ENCODE measurements around the gene DMBT1.
"Not testable (repeated sequence)": the region's sequence is repeated elsewhere in the genome, so short reads cannot be mapped to it uniquely, and the experiment has no call there.

The DMBT1 gene

DNA sequence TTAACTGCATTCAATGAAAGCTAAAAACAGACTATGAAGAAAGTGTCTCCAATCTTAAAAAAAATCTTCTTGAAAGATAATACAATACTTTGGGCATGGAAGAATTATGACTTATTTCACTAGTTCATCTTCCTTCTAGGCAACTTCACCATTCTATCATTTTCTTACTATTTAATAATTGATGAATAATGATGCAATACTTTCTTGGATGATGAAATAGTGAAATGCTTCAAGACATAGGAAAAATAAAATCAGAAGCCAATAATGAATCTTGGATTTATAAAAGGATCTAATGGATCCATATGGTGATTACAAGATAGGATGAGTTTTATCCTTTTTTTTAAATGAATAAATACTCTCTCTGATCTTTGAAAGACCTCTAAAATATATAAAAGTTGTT lies 4.4 kb downstream of the DMBT1 start:
- H3K4me2 ChIP-seq (ENCODE audit: low read length), result no peak overlapping the region
- H3K9ac ChIP-seq (ENCODE audit: low read depth, low read length), result no peak overlapping the region
- H3K36me3 ChIP-seq (ENCODE audit: insufficient read depth, low read length), result no peaks in the 10 kb centered on the region
- no peaks in the 10 kb centered on the region for H3K9me3 ChIP-seq (replicated peaks; ENCODE audit: low read length)
- peaks cover 35% of the 10 kb centered on the region for H3K27me3 ChIP-seq (ENCODE audit: control insufficient read depth, insufficient read depth, low read length)
- H3K4me3 ChIP-seq (ENCODE audit: low read length), result no peak overlapping the region
- peaks cover 3% of the 10 kb centered on the region for H3K4me1 ChIP-seq (ENCODE audit: control insufficient read depth, insufficient read depth, low read length)

GRCh38 chr10:122565766-122566206 lies 5.2 kb downstream of the DMBT1 start:
- Histone ChIP-seq H3K9me3 (replicated peaks; ENCODE audit: low read length) (no peaks in the 10 kb centered on the region), H3K4me1 (ENCODE audit: control insufficient read depth, insufficient read depth, low read length) (peaks cover 3% of the 10 kb centered on the region), H3K27me3 (ENCODE audit: control insufficient read depth, insufficient read depth, low read length) (peaks cover 27% of the 10 kb centered on the region), H3K4me3 (ENCODE audit: low read length) (peak overlapping the region; percentile 60), H3K4me2 (ENCODE audit: low read length) (peak overlapping the region; percentile 79), H3K9ac (ENCODE audit: low read depth, low read length) (peak overlapping the region; percentile 53), H3K36me3 (ENCODE audit: insufficient read depth, low read length) (no peaks in the 10 kb centered on the region)

DNA sequence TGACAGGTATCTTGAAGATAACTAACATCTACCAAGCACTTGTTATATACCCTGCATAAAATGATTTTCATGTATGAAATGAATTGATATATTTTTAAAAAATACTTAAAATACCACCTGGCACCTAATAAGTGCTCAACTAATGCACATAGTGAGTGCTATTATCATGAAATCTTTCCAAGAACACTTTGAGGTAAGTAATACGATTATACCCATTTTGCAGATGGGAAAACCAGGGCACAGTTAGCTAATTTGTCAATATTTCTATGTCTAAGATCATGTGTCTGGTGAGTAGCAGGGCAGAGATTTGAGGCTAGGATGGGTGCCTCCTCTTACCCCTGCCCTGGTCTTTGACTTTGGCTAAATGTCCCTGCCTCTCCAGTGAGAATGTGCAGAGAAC lies 6.1 kb downstream of the DMBT1 start:
- no peak overlapping the region for H3K4me3 ChIP-seq (ENCODE audit: low read length)
- H3K27me3 ChIP-seq (ENCODE audit: control insufficient read depth, insufficient read depth, low read length), result peaks cover 20% of the 10 kb centered on the region
- H3K9me3 ChIP-seq (replicated peaks; ENCODE audit: low read length), result no peaks in the 10 kb centered on the region
- no peak overlapping the region for H3K9ac ChIP-seq (ENCODE audit: low read depth, low read length)
- peaks cover 3% of the 10 kb centered on the region for H3K4me1 ChIP-seq (ENCODE audit: control insufficient read depth, insufficient read depth, low read length)
- no peaks in the 10 kb centered on the region for H3K36me3 ChIP-seq (ENCODE audit: insufficient read depth, low read length)
- H3K4me2 ChIP-seq (ENCODE audit: low read length), result no peak overlapping the region

DNA sequence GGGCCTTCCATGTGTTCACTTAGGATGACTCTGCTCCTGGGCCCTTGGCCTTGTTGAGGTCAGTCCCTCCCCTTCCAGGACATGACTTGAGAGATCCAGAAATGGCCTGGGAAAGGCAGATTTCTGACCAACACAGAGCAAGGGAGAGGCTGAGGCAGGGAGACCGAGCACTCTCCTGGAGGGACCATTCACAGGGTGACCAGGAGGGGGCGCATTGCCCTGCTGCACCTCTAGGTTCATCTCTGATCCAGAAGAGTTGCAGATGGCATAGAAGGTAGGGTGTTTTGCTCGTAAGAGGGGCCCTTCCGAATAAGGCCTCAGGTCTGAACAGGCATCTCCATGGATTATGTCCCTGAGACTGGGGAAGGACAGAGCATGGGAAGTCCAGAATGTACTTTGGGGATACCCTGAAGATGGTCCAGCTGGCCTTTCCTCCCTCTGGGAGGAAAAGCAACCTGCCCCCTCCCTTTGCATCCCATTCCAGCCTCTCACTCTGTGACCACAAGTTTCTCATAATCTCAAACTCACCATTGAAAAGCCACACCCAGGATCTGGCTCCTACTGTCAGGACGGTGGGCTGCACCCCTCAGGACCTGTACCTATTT lies 6.6 kb downstream of the DMBT1 start:
- Histone ChIP-seq H3K9me3 (replicated peaks; ENCODE audit: low read length) (no peaks in the 10 kb centered on the region), H3K4me1 (ENCODE audit: control insufficient read depth, insufficient read depth, low read length) (peaks cover 3% of the 10 kb centered on the region), H3K4me3 (ENCODE audit: low read length) (no peak overlapping the region), H3K9ac (ENCODE audit: low read depth, low read length) (no peak overlapping the region), H3K27me3 (ENCODE audit: control insufficient read depth, insufficient read depth, low read length) (peaks cover 16% of the 10 kb centered on the region), H3K36me3 (ENCODE audit: insufficient read depth, low read length) (no peaks in the 10 kb centered on the region), H3K4me2 (ENCODE audit: low read length) (no peak overlapping the region)

GRCh38 chr10:122568551-122568950 lies 8.0 kb downstream of the DMBT1 start:
- Histone ChIP-seq H3K36me3 (ENCODE audit: insufficient read depth, low read length) (no peaks in the 10 kb centered on the region), H3K27me3 (ENCODE audit: control insufficient read depth, insufficient read depth, low read length) (peaks cover 9% of the 10 kb centered on the region), H3K9me3 (replicated peaks; ENCODE audit: low read length) (no peaks in the 10 kb centered on the region), H3K9ac (ENCODE audit: low read depth, low read length) (no peak overlapping the region), H3K4me3 (ENCODE audit: low read length) (no peak overlapping the region), H3K4me2 (ENCODE audit: low read length) (no peak overlapping the region), H3K4me1 (ENCODE audit: control insufficient read depth, insufficient read depth, low read length) (peaks cover 3% of the 10 kb centered on the region)

- H3K4me1 ChIP-seq (ENCODE audit: control insufficient read depth, insufficient read depth, low read length), result peaks cover 2% of the 10 kb centered on the region
- H3K9ac ChIP-seq (ENCODE audit: low read depth, low read length), result no peak overlapping the region
- H3K4me2 ChIP-seq (ENCODE audit: low read length), result no peak overlapping the region
- no peaks in the 10 kb centered on the region for H3K9me3 ChIP-seq (replicated peaks; ENCODE audit: low read length)
- H3K27me3 ChIP-seq (ENCODE audit: control insufficient read depth, insufficient read depth, low read length), result peaks cover 3% of the 10 kb centered on the region
- no peaks in the 10 kb centered on the region for H3K36me3 ChIP-seq (ENCODE audit: insufficient read depth, low read length)
- H3K4me3 ChIP-seq (ENCODE audit: low read length), result no peak overlapping the region
Measured at GRCh38 chr10:122570920-122571319, 10.4 kb downstream of the DMBT1 start.

DNA sequence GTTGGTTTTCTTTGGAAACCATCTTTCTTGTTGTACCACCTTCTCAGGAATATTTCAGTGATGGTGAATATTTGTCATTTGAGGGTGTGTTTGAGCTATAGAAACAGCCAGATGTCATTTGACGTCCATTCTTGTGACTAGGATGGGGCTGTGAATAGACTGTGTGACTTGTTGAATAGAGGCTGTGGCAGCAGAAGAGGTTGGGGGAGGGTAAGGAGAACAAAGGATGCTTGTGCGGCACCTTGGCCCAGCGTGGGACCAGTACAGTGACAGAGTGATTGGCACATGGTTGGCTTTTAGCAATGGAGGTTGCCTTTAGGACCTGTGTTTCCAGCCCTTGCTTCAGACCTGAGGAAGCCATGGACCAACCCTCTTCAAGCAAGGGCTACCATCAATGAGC lies 11.3 kb downstream of the DMBT1 start:
- Histone ChIP-seq H3K27me3 (ENCODE audit: control insufficient read depth, insufficient read depth, low read length) (peaks cover 3% of the 10 kb centered on the region), H3K4me3 (ENCODE audit: low read length) (no peak overlapping the region), H3K9me3 (replicated peaks; ENCODE audit: low read length) (no peaks in the 10 kb centered on the region), H3K36me3 (ENCODE audit: insufficient read depth, low read length) (no peaks in the 10 kb centered on the region), H3K4me1 (ENCODE audit: control insufficient read depth, insufficient read depth, low read length) (no peaks in the 10 kb centered on the region), H3K4me2 (ENCODE audit: low read length) (no peak overlapping the region), H3K9ac (ENCODE audit: low read depth, low read length) (no peak overlapping the region)

GRCh38 chr10:122575776-122576175 lies 15.2 kb downstream of the DMBT1 start:
- no peak overlapping the region for H3K4me3 ChIP-seq (ENCODE audit: low read length)

GRCh38 chr10:122576291-122576690 lies 15.7 kb downstream of the DMBT1 start:
- Histone ChIP-seq H3K4me2 (ENCODE audit: low read length) (no peak overlapping the region), H3K4me1 (ENCODE audit: control insufficient read depth, insufficient read depth, low read length) (no peaks in the 10 kb centered on the region), H3K9me3 (replicated peaks; ENCODE audit: low read length) (no peaks in the 10 kb centered on the region), H3K27me3 (ENCODE audit: control insufficient read depth, insufficient read depth, low read length) (peaks cover 4% of the 10 kb centered on the region), H3K9ac (ENCODE audit: low read depth, low read length) (no peak overlapping the region), H3K36me3 (ENCODE audit: insufficient read depth, low read length) (no peaks in the 10 kb centered on the region), H3K4me3 (ENCODE audit: low read length) (no peak overlapping the region)

More at GRCh38 chr10:122575776-122576175, 15.2 kb downstream of the DMBT1 start:
- no peaks in the 10 kb centered on the region for H3K36me3 ChIP-seq (ENCODE audit: insufficient read depth, low read length)
- H3K4me2 ChIP-seq (ENCODE audit: low read length), result no peak overlapping the region
- peaks cover 4% of the 10 kb centered on the region for H3K27me3 ChIP-seq (ENCODE audit: control insufficient read depth, insufficient read depth, low read length)
- H3K9me3 ChIP-seq (replicated peaks; ENCODE audit: low read length), result no peaks in the 10 kb centered on the region
- H3K4me1 ChIP-seq (ENCODE audit: control insufficient read depth, insufficient read depth, low read length), result no peaks in the 10 kb centered on the region
- H3K9ac ChIP-seq (ENCODE audit: low read depth, low read length), result no peak overlapping the region

GRCh38 chr10:122577311-122577885 lies 16.8 kb downstream of the DMBT1 start:
- Histone ChIP-seq H3K27me3 (ENCODE audit: control insufficient read depth, insufficient read depth, low read length) (peaks cover 4% of the 10 kb centered on the region), H3K9ac (ENCODE audit: low read depth, low read length) (no peak overlapping the region), H3K36me3 (ENCODE audit: insufficient read depth, low read length) (no peaks in the 10 kb centered on the region), H3K4me1 (ENCODE audit: control insufficient read depth, insufficient read depth, low read length) (no peaks in the 10 kb centered on the region), H3K9me3 (replicated peaks; ENCODE audit: low read length) (no peaks in the 10 kb centered on the region), H3K4me3 (ENCODE audit: low read length) (no peak overlapping the region), H3K4me2 (ENCODE audit: low read length) (no peak overlapping the region)

- H3K4me2 ChIP-seq (ENCODE audit: low read length); H3K27me3 ChIP-seq (ENCODE audit: control insufficient read depth, insufficient read depth, low read length); H3K4me3 ChIP-seq (ENCODE audit: low read length); H3K36me3 ChIP-seq (ENCODE audit: insufficient read depth, low read length); H3K4me1 ChIP-seq (ENCODE audit: control insufficient read depth, insufficient read depth, low read length); H3K9ac ChIP-seq (ENCODE audit: low read depth, low read length); H3K9me3 ChIP-seq (replicated peaks; ENCODE audit: low read length): not testable (repeated sequence)
Measured at GRCh38 chr10:122586070-122586469, 25.5 kb downstream of the DMBT1 start.

DNA sequence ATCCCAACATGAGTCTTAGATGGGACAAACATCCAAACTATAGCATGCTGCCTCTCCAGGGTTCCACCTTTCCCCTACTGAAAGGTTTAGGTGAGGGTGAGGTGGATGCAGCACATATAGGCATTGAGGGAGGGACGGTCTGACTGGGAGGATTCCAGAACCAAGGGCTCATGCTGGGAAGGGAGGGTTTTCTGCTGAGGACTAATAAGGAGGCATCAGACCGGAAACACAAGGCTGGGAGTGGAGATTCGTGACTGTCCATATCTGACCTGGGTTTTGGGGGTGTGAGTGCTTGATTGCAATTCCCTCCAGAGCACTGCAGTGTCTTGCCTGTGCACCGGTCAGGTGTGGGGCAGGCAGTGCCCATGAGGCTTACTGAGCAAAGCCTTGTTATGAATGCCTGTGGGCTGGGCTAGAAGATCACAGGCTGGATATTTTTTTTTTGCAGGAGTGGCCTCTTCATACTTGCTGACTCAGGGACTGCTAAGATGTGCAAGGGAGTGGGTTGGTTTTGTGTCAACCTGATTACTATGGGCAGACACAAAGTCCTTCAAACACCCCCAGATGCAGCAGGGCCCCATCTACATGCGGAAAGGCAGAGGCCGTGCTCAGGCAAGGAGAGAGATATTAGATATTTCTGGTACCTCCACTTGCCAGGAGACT lies 26.7 kb downstream of the DMBT1 start:
- Histone ChIP-seq H3K9me3 (replicated peaks; ENCODE audit: low read length) (no peaks in the 10 kb centered on the region), H3K9ac (ENCODE audit: low read depth, low read length) (no peak overlapping the region), H3K4me2 (ENCODE audit: low read length) (no peak overlapping the region), H3K36me3 (ENCODE audit: insufficient read depth, low read length) (no peaks in the 10 kb centered on the region), H3K4me3 (ENCODE audit: low read length) (no peak overlapping the region), H3K27me3 (ENCODE audit: control insufficient read depth, insufficient read depth, low read length) (no peaks in the 10 kb centered on the region), H3K4me1 (ENCODE audit: control insufficient read depth, insufficient read depth, low read length) (no peaks in the 10 kb centered on the region)
